A549 (cell line): ENCODE results near the gene SET. TPM values are rescaled to one million over a fixed set of nuclear protein-coding genes. Genes with fewer than 3 reads are reported as not detected.
"Not testable (repeated sequence)": the region's sequence is repeated elsewhere in the genome, so short reads cannot be mapped to it uniquely, and the experiment has no call there.

ENCODE experiments used
- ATAC-seq, 2 experiments: fragments of 200-7000 bp in 1 of 2; fragments of >200 bp in 1 of 2; cut with Nextera tagmentation in 1 of 2; cut with Tn5 transposase in 1 of 2; 3 replicates each; pipeline versions ENCODE4 v1.8.0 to v1.9.1; 2018 to 2020; ENCODE audit warnings: mild to moderate bottlenecking in 1 of 2, moderate library complexity in 1 of 2
- CTCF ChIA-PET: fragments of 300-600 bp; sonication (Branson Sonifier 250); formaldehyde crosslinking; extraction: SDS; loops from one replicate; lab custom pipeline; 2021; ENCODE audit warnings: antibody characterized with exemption, inconsistent platforms; lab: Yijun Ruan, JAX
- POLR2A ChIA-PET: fragments of 350-600 bp; formaldehyde crosslinking; extraction: SDS; loops from one replicate; lab custom pipeline; 2021; ENCODE audit warnings: antibody characterized with exemption, inconsistent platforms; lab: Yijun Ruan, JAX
- DNase-seq, 2 experiments: peaks; one replicate each; pipeline versions ENCODE4 v3.0.0 to v3.0.0-alpha.2; 2011 to 2016; ENCODE audit warnings: low read depth in 1 of 2, low spot score in 1 of 2
- FAIRE-seq: peaks from 2 replicates; lab custom pipeline; 2011; peaks lifted over from hg19 to GRCh38; lab: Jason Lieb, UNC
- H3K27ac ChIP-seq, 2 experiments: fragments of >200 bp; sonication (Bioruptor Twin); formaldehyde crosslinking; 3 replicates each; pipeline ENCODE4 v1.5.1; 2016 to 2017
- H3K4me1 ChIP-seq: fragments of >200 bp; sonication (Bioruptor Twin); formaldehyde crosslinking; 3 replicates; pipeline ENCODE4 v1.6.1; 2016
- H3K4me2 ChIP-seq: fragments of >200 bp; sonication (Bioruptor Twin); formaldehyde crosslinking; 3 replicates; pipeline ENCODE4 v1.6.1; 2016
- H3K4me3 ChIP-seq: fragments of >200 bp; sonication (Bioruptor Twin); formaldehyde crosslinking; 3 replicates; pipeline ENCODE4 v1.5.1; 2016
- H3K9me3 ChIP-seq: fragments of >200 bp; sonication (Bioruptor Twin); formaldehyde crosslinking; 3 replicates; pipeline ENCODE4 v1.6.1; 2016
- CBX8 ChIP-seq: fragments of 200-600 bp; sonication (generic); IDR thresholded peaks from 2 replicates; pipeline ENCODE4 v1.6.1; 2016
- CHD2 ChIP-seq: fragments of 150-350 bp; IDR thresholded peaks from 2 replicates; pipeline ENCODE4 v1.6.1; 2014; ENCODE audit warnings: low read length; ENCODE audit not compliant: partially characterized antibody
- CHD4 ChIP-seq: fragments of 200-600 bp; sonication (generic); IDR thresholded peaks from 2 replicates; pipeline ENCODE4 v1.6.1; 2016; ENCODE audit warnings: antibody characterized with exemption, mild to moderate bottlenecking, borderline replicate concordance
- EP300 ChIP-seq, 2 experiments: fragments of >200 bp; sonication (Bioruptor Twin); formaldehyde crosslinking; IDR thresholded peaks; 2 replicates in 1 of 2; 3 replicates in 1 of 2; pipeline ENCODE4 v1.6.1; 2016 to 2017
- FOXS1 ChIP-seq: fragments of 250-450 bp; sonication (Bioruptor Pico); IDR thresholded peaks from 2 replicates; pipeline ENCODE4 v1.5.0; 2020; ENCODE audit warnings: mild to moderate bottlenecking, moderate library complexity
- HEYL ChIP-seq: fragments of 250-450 bp; sonication (Bioruptor Pico); IDR thresholded peaks from 2 replicates; pipeline ENCODE4 v1.8.0; 2021; ENCODE audit warnings: mild to moderate bottlenecking, moderate library complexity
- KDM1A ChIP-seq: fragments of 200-600 bp; sonication (generic); IDR thresholded peaks from 2 replicates; pipeline ENCODE4 v1.6.1; 2016; ENCODE audit warnings: low read depth, mild to moderate bottlenecking
- MYC ChIP-seq: IDR thresholded peaks from 2 replicates; pipeline ENCODE4 v1.6.1; 2012; ENCODE audit warnings: mild to moderate bottlenecking, inconsistent platforms, low read length, improper control_type of control experiment, borderline replicate concordance
- TFCP2L1 ChIP-seq: fragments of 250-450 bp; sonication (Bioruptor Pico); IDR thresholded peaks from 2 replicates; pipeline ENCODE4 v1.5.0; 2021; ENCODE audit warnings: mild to moderate bottlenecking
- TP53 ChIP-seq: fragments of 250-450 bp; sonication (Bioruptor Pico); IDR thresholded peaks from 2 replicates; pipeline ENCODE4 v1.5.0; 2021; ENCODE audit warnings: mild to moderate bottlenecking, moderate library complexity
- WGBS: methylation state at CpG from one replicate; pipeline ENCODE4 v1.1.6; 2017; ENCODE audit errors: missing lambda C conversion rate; 5-methylcytosine and 5-hydroxymethylcytosine counted together
- polyA plus RNA-seq, 4 experiments: library from polyadenylated mRNA; depleted of rRNA in 3 of 4; stranded (reverse); fragments of >200 nt; fragmentation: RNase III in 1 of 4; extraction: RNeasy Plus Mini Kit Qiagen cat#74134 plus additional on column Dnase treatment in 1 of 4; gene quantifications; 2 replicates in 3 of 4; 3 replicates in 1 of 4; pipeline ENCODE4 v1.2.3, GENCODE V29; 2011 to 2017
- TF ChIP-seq, protein P1 (sequence below): IDR thresholded peaks from 2 replicates; pipeline ENCODE4 v1.6.1; 2012

Gene SET
- polyA plus RNA-seq, 2 of the 4 experiments (the other 2 are of a cell fraction): 518 to 538 TPM

DNA sequence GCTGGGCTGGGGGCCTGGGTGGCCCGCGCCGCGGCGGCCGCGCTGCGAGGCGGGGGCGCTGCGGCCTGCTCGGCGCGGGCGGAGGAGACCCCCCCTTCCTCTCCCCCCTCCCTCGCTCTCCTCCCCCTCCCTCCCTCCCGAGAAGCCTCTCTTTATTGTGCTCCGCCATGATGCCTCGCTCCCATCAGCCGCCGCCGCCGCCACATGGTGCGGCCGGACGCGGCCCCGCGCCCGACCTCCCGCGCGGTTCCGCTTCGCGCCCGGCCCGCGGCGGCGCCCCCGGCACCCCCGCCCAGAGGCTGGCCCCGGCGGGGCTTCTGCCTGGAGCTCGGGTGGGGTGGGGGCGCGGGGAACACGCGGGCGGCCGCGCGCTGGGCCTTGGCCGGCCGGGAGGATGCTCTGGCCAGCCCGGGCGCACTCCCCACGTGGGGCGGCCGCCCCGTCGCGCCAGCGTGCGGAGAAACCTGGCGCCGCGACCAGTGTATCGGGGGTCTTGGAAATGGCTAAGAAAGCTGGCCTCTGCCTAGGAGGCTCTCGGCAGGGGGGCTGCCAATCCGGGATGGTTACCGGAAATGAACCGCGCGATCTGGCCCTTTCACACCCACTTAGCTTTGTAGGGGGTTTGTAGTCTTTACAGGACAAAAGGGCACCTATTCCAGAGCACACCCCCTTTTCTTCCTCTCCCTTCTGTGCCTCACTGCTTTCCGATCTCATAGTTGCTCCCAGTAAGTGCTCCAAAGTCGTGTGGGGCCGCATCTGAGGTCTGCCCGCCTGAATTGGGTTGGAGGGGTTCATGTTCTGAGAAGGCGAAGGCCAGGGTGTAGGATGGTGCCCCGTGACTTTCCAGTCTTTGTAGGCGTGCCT is 1.0 kb downstream of the SET start:
- ChIA-PET POLR2A (interaction anchor here (0.6 to 2.5 kb wide), 6 partner anchors 10 to 138 kb away, joined by 3 to 13 read pairs (median 4); partner anchors contain the start of genes DYNC2I2, SPTAN1 and ZDHHC12), CTCF (interaction anchor here (1.2 to 4.6 kb wide), 8 partner anchors 10 to 55 kb away, joined by 3 to 33 read pairs (median 3); partner anchors contain the start of gene PKN3)
- 0% methylated on average over 13 of the region's 83 CpGs for WGBS
- Histone ChIP-seq H3K4me1 (peaks cover 44% of the 10 kb centered on the region), H3K4me2 (peak overlapping the region; percentile 92), H3K4me3 (peak overlapping the region; percentile 100), H3K27ac (peak overlapping the region; percentile 97 to 100)
- no peak for FAIRE-seq
- TF ChIP-seq MYC (peak; percentile 54; the same call in 1 of the 2 replicates), HEYL (CRISPR knock-in tag) (no peak)
- TF ChIP-seq, protein P1, sequence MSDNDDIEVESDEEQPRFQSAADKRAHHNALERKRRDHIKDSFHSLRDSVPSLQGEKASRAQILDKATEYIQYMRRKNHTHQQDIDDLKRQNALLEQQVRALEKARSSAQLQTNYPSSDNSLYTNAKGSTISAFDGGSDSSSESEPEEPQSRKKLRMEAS: peak; percentile 10
- TF ChIP-seq, all 56 proteins: peak for 2
- no peaks in the 10 kb centered on the region for H3K9me3 ChIP-seq
- DNase-seq (peak; percentile 56 to 70), ATAC-seq (peak; percentile 5 to 55; a peak in 3 of 6 replicates)

GRCh38 chr9:128690684-128691034 is 1.6 kb downstream of the SET start:
- under 1% methylated on average over 5 of the region's 5 CpGs for WGBS

GRCh38 chr9:128693738-128694137 is 4.7 kb downstream of the SET start:
- H3K27ac ChIP-seq, H3K4me3 ChIP-seq, H3K9me3 ChIP-seq, ATAC-seq, POLR2A ChIA-PET, FAIRE-seq, H3K4me2 ChIP-seq, DNase-seq: not testable (repeated sequence)
- peaks cover 27% of the 10 kb centered on the region for H3K4me1 ChIP-seq
- 94% methylated on average over 3 of the region's 3 CpGs for WGBS
- CTCF ChIA-PET: interaction anchor here (1.0 to 4.6 kb wide), 3 partner anchors 8 to 59 kb away, joined by 3 to 33 read pairs (median 22); partner anchors contain the start of gene PKN3

More at GRCh38 chr9:128690684-128691034, 1.6 kb downstream of the SET start:
- FAIRE-seq (no peak), DNase-seq (no peak), ATAC-seq (no peak)
- ChIA-PET POLR2A (interaction anchor here (2.5 kb wide), 1 partner anchor 55 kb away, joined by 13 read pairs; no protein-coding TSS in a partner anchor), CTCF (interaction anchor here (1.2 to 4.6 kb wide), 7 partner anchors 10 to 56 kb away, joined by 3 to 33 read pairs (median 3); partner anchors contain the start of gene PKN3)
- H3K4me2 ChIP-seq: peak overlapping the region; percentile 92
- H3K4me3 ChIP-seq: peak overlapping the region; percentile 100
- peak overlapping the region; percentile 97 to 100 for H3K27ac ChIP-seq
- TF ChIP-seq, protein P1: 0 out of 2 replicates have a peak, but pooled peaks have one; percentile 3
- no peak for TF ChIP-seq CHD4
- H3K9me3 ChIP-seq: no peaks in the 10 kb centered on the region
- peaks cover 39% of the 10 kb centered on the region for H3K4me1 ChIP-seq

- ChIA-PET CTCF (no interaction called here), POLR2A (no interaction called here)
- no peak for TF ChIP-seq TP53 (CRISPR knock-in tag)
- TF ChIP-seq CHD2: no peak
- no peak for TF ChIP-seq CBX8
- no peak for TF ChIP-seq FOXS1 (CRISPR knock-in tag)
- no peak for TF ChIP-seq TFCP2L1 (CRISPR knock-in tag)
- TF ChIP-seq EP300 (IDR thresholded peaks at IDR 0.05): no peak
- TF ChIP-seq KDM1A: no peak
- no peak for DNase-seq
- no peak for ATAC-seq
- no peaks in the 10 kb centered on the region for H3K9me3 ChIP-seq
- H3K4me3 ChIP-seq: no peak overlapping the region
- peaks cover 27% of the 10 kb centered on the region for H3K4me1 ChIP-seq
- no peak for FAIRE-seq
- H3K4me2 ChIP-seq: no peak overlapping the region
- 81% methylated on average over 6 of the region's 6 CpGs for WGBS
- no peak overlapping the region for H3K27ac ChIP-seq
Measured at GRCh38 chr9:128694344-128694743, 5.3 kb downstream of the SET start.
